ENCODE measurements around the gene SIDT2. TPM values are rescaled to one million over a fixed set of nuclear protein-coding genes. Genes with fewer than 3 reads are reported as not detected.

The SIDT2 gene
- total RNA-seq, 2 donors from 2014 or later: 55.9 to 82.2 TPM

GRCh38 chr11:117225553-117226170 lies 47.1 kb downstream of the SIDT2 start:
- Histone ChIP-seq H3K27ac (peak overlapping the region in 1 of 2 donors; percentile 57), H3K36me3 (peaks cover 32% of the 10 kb centered on the region), H3K4me1 (ENCODE audit: control insufficient read depth in 1 of 2, low read depth in 2 of 2) (peaks cover 8 to 41% of the 10 kb centered on the region in 2 donors), H3K9me3 (no peaks in the 10 kb centered on the region), H3K4me3 (no peak overlapping the region), H3K27me3 (replicated peaks; ENCODE audit: insufficient read depth) (no peaks in the 10 kb centered on the region)
- DNase-seq (ENCODE audit: low spot score) (no peak), ATAC-seq (ENCODE audit: insufficient number of reproducible peaks, low FRiP score, low read depth) (no peak)
- TF ChIP-seq, protein P1, sequence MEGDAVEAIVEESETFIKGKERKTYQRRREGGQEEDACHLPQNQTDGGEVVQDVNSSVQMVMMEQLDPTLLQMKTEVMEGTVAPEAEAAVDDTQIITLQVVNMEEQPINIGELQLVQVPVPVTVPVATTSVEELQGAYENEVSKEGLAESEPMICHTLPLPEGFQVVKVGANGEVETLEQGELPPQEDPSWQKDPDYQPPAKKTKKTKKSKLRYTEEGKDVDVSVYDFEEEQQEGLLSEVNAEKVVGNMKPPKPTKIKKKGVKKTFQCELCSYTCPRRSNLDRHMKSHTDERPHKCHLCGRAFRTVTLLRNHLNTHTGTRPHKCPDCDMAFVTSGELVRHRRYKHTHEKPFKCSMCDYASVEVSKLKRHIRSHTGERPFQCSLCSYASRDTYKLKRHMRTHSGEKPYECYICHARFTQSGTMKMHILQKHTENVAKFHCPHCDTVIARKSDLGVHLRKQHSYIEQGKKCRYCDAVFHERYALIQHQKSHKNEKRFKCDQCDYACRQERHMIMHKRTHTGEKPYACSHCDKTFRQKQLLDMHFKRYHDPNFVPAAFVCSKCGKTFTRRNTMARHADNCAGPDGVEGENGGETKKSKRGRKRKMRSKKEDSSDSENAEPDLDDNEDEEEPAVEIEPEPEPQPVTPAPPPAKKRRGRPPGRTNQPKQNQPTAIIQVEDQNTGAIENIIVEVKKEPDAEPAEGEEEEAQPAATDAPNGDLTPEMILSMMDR (IDR thresholded peaks at IDR 0.05): no peak

- H3K9me3 ChIP-seq: no peaks in the 10 kb centered on the region
- peaks cover 32% of the 10 kb centered on the region for H3K36me3 ChIP-seq
- peaks cover 12 to 41% of the 10 kb centered on the region in 2 donors for H3K4me1 ChIP-seq (ENCODE audit: control insufficient read depth in 1 of 2, low read depth in 2 of 2)
- H3K27ac ChIP-seq: peak overlapping the region; percentile 43 to 57
- ATAC-seq (ENCODE audit: insufficient number of reproducible peaks, low FRiP score, low read depth): no peak
- DNase-seq (ENCODE audit: low spot score): no peak
- H3K27me3 ChIP-seq (replicated peaks; ENCODE audit: insufficient read depth): no peaks in the 10 kb centered on the region
- no peak overlapping the region for H3K4me3 ChIP-seq
- TF ChIP-seq, protein P1 (IDR thresholded peaks at IDR 0.05): peak; percentile 78
Measured at GRCh38 chr11:117226388-117227385, 48.1 kb downstream of the SIDT2 start.

GRCh38 chr11:117228091-117228490 lies 49.5 kb downstream of the SIDT2 start:
- TF ChIP-seq, protein P1 (IDR thresholded peaks at IDR 0.05): no peak
- Histone ChIP-seq H3K4me1 (ENCODE audit: control insufficient read depth in 1 of 2, low read depth in 2 of 2) (peaks cover 7 to 29% of the 10 kb centered on the region in 2 donors), H3K36me3 (peaks cover 32% of the 10 kb centered on the region), H3K9me3 (no peaks in the 10 kb centered on the region), H3K27ac (no peak overlapping the region), H3K4me3 (no peak overlapping the region), H3K27me3 (replicated peaks; ENCODE audit: insufficient read depth) (no peaks in the 10 kb centered on the region)
- no peak for ATAC-seq (ENCODE audit: insufficient number of reproducible peaks, low FRiP score, low read depth)
- DNase-seq (ENCODE audit: low spot score): no peak

- no peak for DNase-seq (ENCODE audit: low spot score)
Measured at GRCh38 chr11:117229411-117229810, 50.9 kb downstream of the SIDT2 start.

More at GRCh38 chr11:117229411-117229810, 50.9 kb downstream of the SIDT2 start:
- H3K27ac ChIP-seq: no peak overlapping the region
- H3K27me3 ChIP-seq (replicated peaks; ENCODE audit: insufficient read depth): no peaks in the 10 kb centered on the region
- TF ChIP-seq, protein P1 (IDR thresholded peaks at IDR 0.05): no peak
- H3K4me3 ChIP-seq: no peak overlapping the region
- H3K9me3 ChIP-seq: no peaks in the 10 kb centered on the region
- peaks cover 7 to 41% of the 10 kb centered on the region in 2 donors for H3K4me1 ChIP-seq (ENCODE audit: control insufficient read depth in 1 of 2, low read depth in 2 of 2)
- ATAC-seq (ENCODE audit: insufficient number of reproducible peaks, low FRiP score, low read depth): no peak
- H3K36me3 ChIP-seq: peaks cover 32% of the 10 kb centered on the region
